Thoracic aorta (tissue), 2 donors: ENCODE data around the gene PPP4R1. TPM values are rescaled to one million over a fixed set of nuclear protein-coding genes. Genes with fewer than 3 reads are reported as not detected.

Experiments
- ATAC-seq: fragments of 150-250 bp; one replicate; pipeline ENCODE4 v1.8.0; 2017; ENCODE audit warnings: low read depth; ENCODE audit not compliant: insufficient number of reproducible peaks, low FRiP score
- DNase-seq: peaks from one replicate; pipeline ENCODE4 v3.0.0-alpha.2; 2020; ENCODE audit warnings: low spot score
- H3K27ac ChIP-seq, 2 donors: fragments of 200-600 bp; sonication (generic); 1 replicate in 1 of 2; 2 replicates in 1 of 2; pipeline ENCODE4 v1.5.1; 2016; ENCODE audit warnings: mild to moderate bottlenecking in 2 of 2, moderate library complexity in 2 of 2
- H3K27me3 ChIP-seq: fragments of 200-600 bp; sonication (generic); replicated peaks from 2 replicates; pipeline ENCODE4 v1.6.0; 2016; ENCODE audit warnings: mild to moderate bottlenecking; ENCODE audit not compliant: insufficient read depth
- H3K36me3 ChIP-seq: fragments of 200-600 bp; sonication (generic); one replicate; pipeline ENCODE4 v1.5.1; 2016
- H3K4me1 ChIP-seq, 2 donors: fragments of 200-600 bp; sonication (generic); 1 replicate in 1 of 2; 2 replicates in 1 of 2; pipeline versions ENCODE4 v1.5.1 to v1.6.0; 2016; ENCODE audit warnings: low read depth in 2 of 2, mild to moderate bottlenecking in 1 of 2; ENCODE audit not compliant: control insufficient read depth in 1 of 2
- H3K4me3 ChIP-seq: fragments of 200-600 bp; sonication (generic); 2 replicates; pipeline ENCODE4 v1.5.1; 2016; ENCODE audit warnings: mild to moderate bottlenecking
- H3K9me3 ChIP-seq: fragments of 200-600 bp; sonication (generic); 2 replicates; pipeline ENCODE4 v1.5.1; 2016
- total RNA-seq, 2 donors: library from RNA; depleted of rRNA; stranded (reverse); fragments of >200 nt; gene quantifications; one replicate each; pipeline versions ENCODE4 v1.1.0 to v1.2.3, GENCODE V29; 2016
- TF ChIP-seq, protein P1 (sequence below): fragments of 200-600 bp; sonication (generic); IDR thresholded peaks from one replicate; pipeline ENCODE4 v1.5.1; 2019; ENCODE audit warnings: antibody characterized with exemption

Gene PPP4R1
- total RNA-seq, 2 donors from 2014 or later = 89.3 to 121 TPM

DNA sequence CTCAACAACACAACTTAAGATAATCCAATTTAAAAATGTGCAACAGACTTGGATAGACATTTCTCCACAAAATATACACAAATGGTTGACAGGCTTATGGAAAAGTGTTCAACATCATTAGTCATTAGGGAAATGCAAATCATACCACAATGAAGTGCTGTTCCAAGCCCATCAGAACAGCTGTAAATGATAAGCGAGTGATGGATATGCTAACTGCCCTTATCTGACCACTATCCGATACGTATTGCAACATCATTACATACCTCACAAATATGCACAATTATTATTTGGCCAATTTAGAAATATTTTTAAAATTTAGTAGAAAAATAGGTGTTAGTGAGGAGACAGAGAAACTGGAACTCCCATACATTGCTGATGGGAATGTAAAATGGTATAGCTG lies 62.2 kb downstream of the PPP4R1 start:
- DNase-seq (no peak), ATAC-seq (no peak)
- Histone ChIP-seq H3K4me3 (no peak overlapping the region), H3K9me3 (no peaks in the 10 kb centered on the region), H3K27me3 (no peaks in the 10 kb centered on the region), H3K27ac (no peak overlapping the region), H3K4me1 (no peaks in the 10 kb centered on the region), H3K36me3 (peaks cover 59% of the 10 kb centered on the region)
- TF ChIP-seq, protein P1, sequence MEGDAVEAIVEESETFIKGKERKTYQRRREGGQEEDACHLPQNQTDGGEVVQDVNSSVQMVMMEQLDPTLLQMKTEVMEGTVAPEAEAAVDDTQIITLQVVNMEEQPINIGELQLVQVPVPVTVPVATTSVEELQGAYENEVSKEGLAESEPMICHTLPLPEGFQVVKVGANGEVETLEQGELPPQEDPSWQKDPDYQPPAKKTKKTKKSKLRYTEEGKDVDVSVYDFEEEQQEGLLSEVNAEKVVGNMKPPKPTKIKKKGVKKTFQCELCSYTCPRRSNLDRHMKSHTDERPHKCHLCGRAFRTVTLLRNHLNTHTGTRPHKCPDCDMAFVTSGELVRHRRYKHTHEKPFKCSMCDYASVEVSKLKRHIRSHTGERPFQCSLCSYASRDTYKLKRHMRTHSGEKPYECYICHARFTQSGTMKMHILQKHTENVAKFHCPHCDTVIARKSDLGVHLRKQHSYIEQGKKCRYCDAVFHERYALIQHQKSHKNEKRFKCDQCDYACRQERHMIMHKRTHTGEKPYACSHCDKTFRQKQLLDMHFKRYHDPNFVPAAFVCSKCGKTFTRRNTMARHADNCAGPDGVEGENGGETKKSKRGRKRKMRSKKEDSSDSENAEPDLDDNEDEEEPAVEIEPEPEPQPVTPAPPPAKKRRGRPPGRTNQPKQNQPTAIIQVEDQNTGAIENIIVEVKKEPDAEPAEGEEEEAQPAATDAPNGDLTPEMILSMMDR = no peak

DNA sequence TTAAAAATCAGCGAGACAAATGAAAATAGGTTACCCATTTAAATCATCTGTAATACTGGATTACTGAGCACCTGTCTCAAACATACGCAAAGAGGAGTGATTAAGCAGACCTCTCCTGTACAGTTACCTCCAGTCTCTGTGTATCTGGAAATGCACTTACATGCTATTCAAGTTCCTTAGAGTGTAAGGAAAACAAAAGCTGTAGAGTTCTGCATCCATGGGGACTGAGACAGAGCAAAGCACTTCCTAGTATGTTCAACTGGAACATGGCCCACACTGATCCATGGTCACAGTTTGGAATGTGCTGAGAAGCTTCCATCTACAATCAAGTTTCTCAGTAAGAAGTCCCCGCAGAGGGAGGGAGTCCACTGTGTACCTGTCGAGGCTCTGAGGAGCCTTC lies 63.9 kb downstream of the PPP4R1 start:
- Histone ChIP-seq H3K4me3 (no peak overlapping the region), H3K9me3 (no peaks in the 10 kb centered on the region), H3K4me1 (no peaks in the 10 kb centered on the region), H3K27ac (no peak overlapping the region), H3K27me3 (no peaks in the 10 kb centered on the region), H3K36me3 (peaks cover 61% of the 10 kb centered on the region)
- DNase-seq (no peak), ATAC-seq (no peak)
- TF ChIP-seq, protein P1 = no peak

GRCh38 chr18:9549405-9549804 lies 65.0 kb downstream of the PPP4R1 start:
- H3K36me3 ChIP-seq = peaks cover 59% of the 10 kb centered on the region
- no peak for DNase-seq

GRCh38 chr18:9547782-9548181 lies 66.6 kb downstream of the PPP4R1 start:
- Histone ChIP-seq H3K36me3 (peaks cover 48% of the 10 kb centered on the region), H3K27me3 (no peaks in the 10 kb centered on the region), H3K4me1 (no peaks in the 10 kb centered on the region), H3K9me3 (no peaks in the 10 kb centered on the region), H3K27ac (no peak overlapping the region), H3K4me3 (no peak overlapping the region)
- DNase-seq = no peak
- TF ChIP-seq, protein P1 = no peak
- no peak for ATAC-seq

More at GRCh38 chr18:9549405-9549804, 65.0 kb downstream of the PPP4R1 start:
- no peak overlapping the region for H3K4me3 ChIP-seq
- no peak overlapping the region for H3K27ac ChIP-seq
- no peak for ATAC-seq
- no peaks in the 10 kb centered on the region for H3K9me3 ChIP-seq
- H3K27me3 ChIP-seq = no peaks in the 10 kb centered on the region
- TF ChIP-seq, protein P1 = no peak
- no peaks in the 10 kb centered on the region for H3K4me1 ChIP-seq

DNA sequence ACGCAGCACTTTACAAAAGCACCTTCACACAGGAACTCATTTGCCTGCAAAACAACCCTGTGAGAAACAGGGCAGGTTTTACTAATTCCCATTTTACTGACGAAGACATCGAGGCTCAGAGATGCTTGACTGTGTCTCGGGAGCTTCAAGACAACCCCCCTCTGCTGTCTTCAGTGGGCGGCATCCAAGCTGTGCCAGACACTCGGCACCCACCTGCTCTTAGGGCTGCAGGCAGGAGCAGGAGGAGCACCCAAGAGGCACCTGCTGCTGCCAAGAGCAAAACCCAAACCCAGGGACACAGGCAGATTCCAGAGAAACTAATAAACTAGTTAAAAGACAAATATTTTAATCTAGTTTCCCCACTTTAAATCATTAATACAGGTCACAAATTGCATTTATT lies 67.9 kb downstream of the PPP4R1 start:
- ATAC-seq (no peak), DNase-seq (no peak)
- TF ChIP-seq, protein P1 = no peak
- Histone ChIP-seq H3K4me3 (no peak overlapping the region), H3K4me1 (no peaks in the 10 kb centered on the region), H3K9me3 (no peaks in the 10 kb centered on the region), H3K36me3 (peaks cover 40% of the 10 kb centered on the region), H3K27me3 (no peaks in the 10 kb centered on the region), H3K27ac (no peak overlapping the region)
